WERI-Rb-1 (cell line): ENCODE results near the gene NPAS2.

Experiments
- DNase-seq: peaks from one replicate; pipeline ENCODE4 v3.0.0-alpha.2; 2020
- H3K27ac ChIP-seq: fragments of 250-450 bp; sonication (Bioruptor Pico); 2 replicates; pipeline ENCODE4 v1.5.1; 2020; ENCODE audit warnings: mild to moderate bottlenecking, moderate library complexity
- H3K27me3 ChIP-seq: fragments of 250-450 bp; sonication (Bioruptor Pico); 2 replicates; pipeline ENCODE4 v1.5.1; 2021; ENCODE audit warnings: mild to moderate bottlenecking, low read depth, moderate library complexity; ENCODE audit not compliant: insufficient read depth, severe bottlenecking
- H3K36me3 ChIP-seq: fragments of 250-450 bp; sonication (Bioruptor Pico); 2 replicates; pipeline ENCODE4 v1.5.1; 2020; ENCODE audit warnings: mild to moderate bottlenecking, moderate library complexity
- H3K4me3 ChIP-seq: 2 replicates; pipeline ENCODE4 v1.5.1; 2011; ENCODE audit warnings: low read depth, mild to moderate bottlenecking, control low read depth, low read length
- H3K9me3 ChIP-seq: fragments of 250-450 bp; sonication (Bioruptor Pico); 2 replicates; pipeline ENCODE4 v1.5.1; 2021; ENCODE audit warnings: mild to moderate bottlenecking, moderate library complexity; ENCODE audit not compliant: severe bottlenecking
- TF ChIP-seq, protein P1 (sequence below): IDR thresholded peaks from 2 replicates; pipeline ENCODE4 v1.5.1; 2011; ENCODE audit warnings: low read depth, mild to moderate bottlenecking, control low read depth, inconsistent platforms, low read length

Gene NPAS2

DNA sequence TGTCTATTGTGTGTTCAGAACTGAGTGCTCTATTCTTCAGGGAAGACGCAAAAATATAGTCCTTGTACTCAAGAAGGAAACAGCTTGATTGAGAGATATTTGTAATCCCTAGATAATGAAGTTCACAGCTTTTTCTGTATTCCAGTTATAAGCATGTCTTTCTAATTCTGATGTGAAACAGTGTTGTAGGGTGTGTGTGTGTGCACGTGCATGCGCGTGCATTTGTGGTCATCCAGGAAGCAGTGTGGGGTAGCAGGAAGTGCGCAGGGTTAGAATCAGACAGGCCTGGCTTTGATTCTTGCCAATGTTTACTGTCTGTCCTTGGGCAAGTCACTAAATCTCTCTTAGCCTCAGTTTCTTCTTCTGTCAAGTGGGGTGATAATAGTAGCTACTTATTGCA, 87.9 kb downstream of the NPAS2 start:
- Histone ChIP-seq H3K27ac (no peak overlapping the region), H3K9me3 (no peaks in the 10 kb centered on the region), H3K4me3 (no peak overlapping the region), H3K27me3 (peaks cover 14% of the 10 kb centered on the region), H3K36me3 (no peaks in the 10 kb centered on the region)
- DNase-seq = no peak
- TF ChIP-seq, protein P1, sequence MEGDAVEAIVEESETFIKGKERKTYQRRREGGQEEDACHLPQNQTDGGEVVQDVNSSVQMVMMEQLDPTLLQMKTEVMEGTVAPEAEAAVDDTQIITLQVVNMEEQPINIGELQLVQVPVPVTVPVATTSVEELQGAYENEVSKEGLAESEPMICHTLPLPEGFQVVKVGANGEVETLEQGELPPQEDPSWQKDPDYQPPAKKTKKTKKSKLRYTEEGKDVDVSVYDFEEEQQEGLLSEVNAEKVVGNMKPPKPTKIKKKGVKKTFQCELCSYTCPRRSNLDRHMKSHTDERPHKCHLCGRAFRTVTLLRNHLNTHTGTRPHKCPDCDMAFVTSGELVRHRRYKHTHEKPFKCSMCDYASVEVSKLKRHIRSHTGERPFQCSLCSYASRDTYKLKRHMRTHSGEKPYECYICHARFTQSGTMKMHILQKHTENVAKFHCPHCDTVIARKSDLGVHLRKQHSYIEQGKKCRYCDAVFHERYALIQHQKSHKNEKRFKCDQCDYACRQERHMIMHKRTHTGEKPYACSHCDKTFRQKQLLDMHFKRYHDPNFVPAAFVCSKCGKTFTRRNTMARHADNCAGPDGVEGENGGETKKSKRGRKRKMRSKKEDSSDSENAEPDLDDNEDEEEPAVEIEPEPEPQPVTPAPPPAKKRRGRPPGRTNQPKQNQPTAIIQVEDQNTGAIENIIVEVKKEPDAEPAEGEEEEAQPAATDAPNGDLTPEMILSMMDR = no peak

DNA sequence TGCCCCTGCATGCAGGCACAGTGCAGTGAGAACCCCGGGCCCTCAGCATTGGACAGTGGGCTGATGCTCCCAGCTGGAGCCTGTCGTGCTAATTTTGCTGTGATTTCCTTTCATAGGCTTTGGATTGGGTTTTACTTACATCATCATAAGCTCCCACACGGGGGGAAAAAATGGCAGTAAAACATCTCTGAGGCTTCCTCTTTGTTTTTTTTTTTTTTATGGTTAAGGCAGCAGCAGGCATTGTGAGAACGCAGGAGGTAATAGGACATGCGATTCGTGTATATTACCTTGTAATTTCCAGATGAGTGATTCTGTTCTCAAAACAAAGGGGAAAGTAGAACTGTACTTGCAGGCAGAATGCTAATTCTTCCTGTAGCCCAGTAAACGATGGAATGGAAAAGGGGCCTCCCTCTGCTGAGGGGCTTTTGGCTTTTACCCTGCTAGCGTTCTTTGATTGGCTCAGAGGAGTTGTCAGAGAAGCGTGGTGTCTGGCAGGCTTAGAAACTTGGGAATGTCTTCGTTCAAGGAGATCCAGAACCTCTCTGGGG, 89.7 kb downstream of the NPAS2 start:
- Histone ChIP-seq H3K4me3 (no peak overlapping the region), H3K9me3 (no peaks in the 10 kb centered on the region), H3K27ac (no peak overlapping the region), H3K36me3 (no peaks in the 10 kb centered on the region), H3K27me3 (peaks cover 10% of the 10 kb centered on the region)
- DNase-seq = no peak
- TF ChIP-seq, protein P1 = no peak

DNA sequence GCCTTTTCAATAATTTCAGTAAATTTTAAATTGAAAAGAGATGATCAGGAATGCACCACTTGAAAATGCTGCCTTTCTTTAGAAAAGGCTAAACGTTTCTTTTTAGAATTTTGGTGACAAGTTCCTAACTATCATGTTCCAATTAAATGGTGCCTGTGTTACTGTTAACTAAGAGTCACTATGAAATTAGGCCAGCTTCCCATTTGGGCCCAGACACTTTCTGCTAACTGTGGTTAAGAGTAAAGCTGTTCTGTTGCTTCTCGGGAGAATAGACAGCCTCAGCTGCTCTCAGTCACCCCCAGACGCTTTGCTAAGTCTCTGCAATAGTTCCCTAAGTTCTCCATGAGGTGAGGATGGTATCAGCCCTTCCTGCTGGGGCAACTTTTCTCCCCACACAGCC, 90.2 kb downstream of the NPAS2 start:
- no peak for DNase-seq
- Histone ChIP-seq H3K27me3 (peaks cover 10% of the 10 kb centered on the region), H3K36me3 (no peaks in the 10 kb centered on the region), H3K4me3 (no peak overlapping the region), H3K9me3 (no peaks in the 10 kb centered on the region), H3K27ac (no peak overlapping the region)
- TF ChIP-seq, protein P1 = no peak

DNA sequence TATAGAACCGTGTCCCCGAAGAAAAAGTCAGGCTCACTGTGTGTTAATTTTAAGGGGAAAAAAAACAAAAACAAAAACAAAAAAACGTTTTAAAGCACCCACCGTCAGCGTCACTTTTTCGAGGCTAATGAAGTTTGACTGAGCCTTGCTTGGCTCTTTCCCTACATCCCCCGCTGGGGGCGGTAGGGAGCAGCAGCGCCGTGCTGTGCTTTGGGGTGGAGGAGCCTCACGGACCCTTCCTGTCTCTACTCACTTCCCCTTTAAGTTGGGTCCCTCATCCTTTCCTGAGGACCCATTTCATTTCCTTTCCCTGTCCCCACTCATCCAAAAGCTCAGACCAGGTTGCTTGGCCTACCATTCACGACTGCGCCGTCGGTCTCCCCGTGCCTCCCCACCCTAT, 99.4 kb downstream of the NPAS2 start:
- DNase-seq = no peak
- Histone ChIP-seq H3K4me3 (no peak overlapping the region), H3K27ac (no peak overlapping the region)

DNA sequence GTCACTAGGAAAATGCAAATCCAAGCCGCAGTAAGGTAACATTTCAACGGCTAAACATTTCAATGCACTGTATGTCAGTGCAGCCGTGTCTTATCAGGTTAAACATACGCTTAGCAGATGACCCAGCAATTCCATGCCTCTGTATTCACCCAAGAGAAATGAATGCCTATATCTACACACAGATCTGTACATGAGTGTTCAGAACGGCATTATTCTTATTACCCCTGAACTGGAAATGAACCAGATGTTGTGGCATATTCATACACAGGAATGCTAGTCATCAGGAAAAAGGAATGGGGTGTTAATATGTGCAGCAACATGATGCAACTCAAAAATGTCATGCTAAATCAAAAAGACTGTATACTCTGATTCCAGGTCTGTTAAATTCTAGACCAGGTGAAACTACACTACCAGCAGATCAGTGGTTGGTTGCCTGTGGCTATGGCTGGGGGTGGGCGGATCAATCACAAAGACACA, 101.8 kb downstream of the NPAS2 start:
- H3K36me3 ChIP-seq = no peaks in the 10 kb centered on the region
- H3K4me3 ChIP-seq = no peak overlapping the region
- TF ChIP-seq, protein P1 = no peak
- no peak overlapping the region for H3K27ac ChIP-seq
- H3K27me3 ChIP-seq = no peaks in the 10 kb centered on the region
- H3K9me3 ChIP-seq = no peaks in the 10 kb centered on the region
- DNase-seq = no peak

More for the DNA sequence above, 99.4 kb downstream of the NPAS2 start:
- Histone ChIP-seq H3K9me3 (no peaks in the 10 kb centered on the region), H3K27me3 (no peaks in the 10 kb centered on the region), H3K36me3 (no peaks in the 10 kb centered on the region)
- TF ChIP-seq, protein P1 = peak; percentile 51

DNA sequence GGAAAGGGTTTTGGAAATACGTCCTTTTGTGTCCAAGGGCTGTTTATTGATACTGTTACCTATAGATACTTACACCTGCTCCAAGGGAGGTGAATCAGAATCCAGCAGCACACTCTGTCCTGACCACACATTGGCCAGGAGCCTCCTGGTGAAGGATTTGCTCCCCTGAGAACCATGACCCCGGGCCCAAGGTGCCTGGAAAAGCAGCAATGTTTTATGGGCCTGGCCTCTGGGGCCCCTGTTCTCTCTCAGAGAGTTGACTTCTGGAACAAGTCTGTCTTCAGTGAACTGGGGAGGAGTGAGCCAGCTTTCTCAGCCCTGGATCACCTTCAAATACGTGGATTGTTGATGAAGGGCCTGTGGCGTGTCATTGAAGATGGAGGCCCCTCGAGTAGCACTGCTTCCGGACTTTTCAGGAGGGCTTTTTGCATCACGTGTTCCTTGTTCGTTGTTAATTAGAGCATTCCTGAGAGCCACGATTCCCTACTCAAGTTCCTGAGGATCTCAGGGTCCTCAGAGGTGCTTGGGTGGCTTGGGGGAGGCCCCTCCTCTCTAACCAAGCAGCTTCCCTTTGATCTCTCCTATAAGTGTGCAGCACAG, 103.6 kb downstream of the NPAS2 start:
- no peak overlapping the region for H3K27ac ChIP-seq
- DNase-seq = no peak
- H3K36me3 ChIP-seq = no peaks in the 10 kb centered on the region
- H3K9me3 ChIP-seq = no peaks in the 10 kb centered on the region
- TF ChIP-seq, protein P1 = no peak
- H3K27me3 ChIP-seq = no peaks in the 10 kb centered on the region
- H3K4me3 ChIP-seq = no peak overlapping the region
